OCI-LY7 (cell line): ENCODE results near the gene RPLP2. TPM values are rescaled to one million over a fixed set of nuclear protein-coding genes. Genes with fewer than 3 reads are reported as not detected.

Experiments used
- BruUV-seq: library from RNA; stranded (reverse); fragments of 400-500 nt; replicated peaks from 2 replicates; lab custom pipeline; 2021; lab: Mats Ljungman, UMichigan
- CTCF ChIA-PET: fragments of 300-600 bp; sonication (Branson Sonifier 250); formaldehyde crosslinking; loops from one replicate; lab custom pipeline; 2022; ENCODE audit warnings: antibody characterized with exemption; ENCODE audit not compliant: unreplicated experiment; lab: Charles Lee
- POLR2A ChIA-PET: fragments of 300-600 bp; sonication (Branson Sonifier 250); formaldehyde crosslinking; loops from one replicate; lab custom pipeline; 2022; ENCODE audit warnings: antibody characterized with exemption; lab: Charles Lee
- DNase-seq: peaks from one replicate; pipeline ENCODE4 v3.0.0-alpha.2; 2015; ENCODE audit warnings: low spot score
- H2AFZ ChIP-seq: fragments of 200-600 bp; sonication (generic), shearing (Covaris generic); 2 replicates; pipeline ENCODE4 v1.6.1; 2014; ENCODE audit warnings: mild to moderate bottlenecking, antibody characterized with exemption, low read length, moderate library complexity
- H3K27ac ChIP-seq: fragments of 200-600 bp; sonication (generic); 2 replicates; pipeline ENCODE4 v1.5.1; 2014; ENCODE audit warnings: mixed run types, low read depth, mild to moderate bottlenecking, moderate library complexity, low read length, inconsistent platforms; ENCODE audit not compliant: poor library complexity, severe bottlenecking
- H3K36me3 ChIP-seq: fragments of 200-600 bp; sonication (generic); 2 replicates; pipeline ENCODE4 v1.6.1; 2014; ENCODE audit warnings: mild to moderate bottlenecking, antibody characterized with exemption, low read length, moderate library complexity, mixed read lengths; ENCODE audit not compliant: insufficient read depth
- H3K4me1 ChIP-seq: fragments of 200-600 bp; sonication (generic); 2 replicates; pipeline ENCODE4 v1.5.1; 2014; ENCODE audit warnings: mild to moderate bottlenecking, low read length; ENCODE audit not compliant: insufficient read depth, poor library complexity, severe bottlenecking
- H3K4me2 ChIP-seq: fragments of 200-600 bp; sonication (generic); 2 replicates; pipeline ENCODE4 v1.6.1; 2014; ENCODE audit warnings: mild to moderate bottlenecking, low read length
- H3K4me3 ChIP-seq: fragments of 200-600 bp; sonication (generic); 2 replicates; pipeline ENCODE4 v1.5.1; 2014; ENCODE audit warnings: mild to moderate bottlenecking, low read depth, low read length; ENCODE audit not compliant: poor library complexity, severe bottlenecking
- H3K79me2 ChIP-seq: fragments of 200-600 bp; sonication (generic); 2 replicates; pipeline ENCODE4 v1.6.1; 2016; ENCODE audit warnings: low read depth, mild to moderate bottlenecking, low read length, moderate library complexity, mixed read lengths; ENCODE audit not compliant: insufficient read depth
- H3K9me2 ChIP-seq: fragments of 200-600 bp; sonication (generic); 2 replicates; pipeline ENCODE4 v1.6.1; 2016; ENCODE audit warnings: mild to moderate bottlenecking, low read length, mixed read lengths; ENCODE audit not compliant: insufficient read depth
- H3K9me3 ChIP-seq: fragments of 200-600 bp; sonication (generic); 2 replicates; pipeline ENCODE4 v1.6.1; 2014; ENCODE audit warnings: mild to moderate bottlenecking, mixed run types, low read length, mixed read lengths
- H4K20me1 ChIP-seq: fragments of 200-600 bp; sonication (generic); 2 replicates; pipeline ENCODE4 v1.6.1; 2014; ENCODE audit warnings: mild to moderate bottlenecking, antibody characterized with exemption, low read length, moderate library complexity, mixed read lengths; ENCODE audit not compliant: insufficient read depth
- EZH2phosphoT487 ChIP-seq: fragments of 200-600 bp; sonication (generic); IDR thresholded peaks from 2 replicates; pipeline ENCODE4 v1.6.1; 2018; ENCODE audit warnings: low read depth, borderline replicate concordance, mild to moderate bottlenecking, mixed run types, antibody characterized with exemption, low read length, moderate library complexity, mixed read lengths
- intact Hi-C: fragments of 100-400 bp; cut with micrococcal nuclease; formaldehyde crosslinking; loops from one replicate; pipeline ENCODE4 v1.10.0; 2022; ENCODE audit not compliant: unreplicated experiment
- total RNA-seq, 2 experiments: library from RNA; depleted of rRNA in 1 of 2; stranded (reverse); fragments of >200 nt in 1 of 2; shearing (Covaris generic) in 1 of 2; gene quantifications; 2 replicates each; pipeline ENCODE4 v1.2.3, GENCODE V29; 2014 to 2022
- TF ChIP-seq, protein P1 (sequence below): fragments of 200-600 bp; sonication (generic); conservative IDR thresholded peaks from 2 replicates; pipeline ENCODE4 v1.5.1; 2014; ENCODE audit warnings: mild to moderate bottlenecking, antibody characterized with exemption, low read length, moderate library complexity, mixed read lengths

Gene RPLP2
- total RNA-seq, 2 experiments from 2014 or later: 1,564 to 3,147 TPM

DNA sequence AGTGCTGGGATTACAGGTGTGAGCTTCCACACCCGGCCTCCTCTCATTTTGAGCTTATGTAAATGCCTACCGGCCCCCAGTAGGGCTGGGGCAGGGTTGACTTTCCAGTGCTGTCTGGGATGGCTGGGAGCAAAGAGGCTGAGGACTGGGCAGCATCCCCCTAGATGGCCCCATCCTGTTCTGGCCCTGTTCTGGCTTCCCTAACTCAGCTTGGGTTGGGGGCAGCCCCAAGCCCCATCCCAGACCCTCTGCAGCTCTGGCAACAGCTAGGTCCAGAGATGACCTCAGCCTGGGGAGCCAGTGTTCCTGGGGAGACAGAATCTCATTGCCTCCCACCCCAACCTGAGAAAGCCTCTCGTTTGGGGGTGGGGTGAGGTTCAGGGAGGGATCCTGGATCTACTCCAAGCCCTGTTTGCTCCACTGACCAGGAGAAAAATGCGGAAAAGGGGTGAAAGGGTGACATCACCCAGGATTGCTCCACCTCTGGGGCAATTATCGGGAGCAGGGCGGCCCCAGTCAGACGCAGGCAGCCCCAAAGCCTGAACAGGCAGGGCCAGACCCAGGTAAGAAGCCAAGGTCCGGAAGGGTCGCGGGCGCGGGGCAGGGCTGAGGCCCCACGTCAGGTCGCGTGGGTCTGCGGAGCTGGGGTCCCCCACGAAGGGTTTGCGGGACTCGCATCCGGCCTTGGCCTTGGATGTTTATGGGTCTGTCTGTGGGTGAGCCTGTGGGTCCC is 8.8 kb downstream of the RPLP2 start, which contains the start of gene PNPLA2:
Gene PNPLA2, plus strand, starts transcription at position 519 of the 733 bp plus-strand sequence. CDS start 805 bp downstream, outside the sequence.
- TF ChIP-seq, protein P1, sequence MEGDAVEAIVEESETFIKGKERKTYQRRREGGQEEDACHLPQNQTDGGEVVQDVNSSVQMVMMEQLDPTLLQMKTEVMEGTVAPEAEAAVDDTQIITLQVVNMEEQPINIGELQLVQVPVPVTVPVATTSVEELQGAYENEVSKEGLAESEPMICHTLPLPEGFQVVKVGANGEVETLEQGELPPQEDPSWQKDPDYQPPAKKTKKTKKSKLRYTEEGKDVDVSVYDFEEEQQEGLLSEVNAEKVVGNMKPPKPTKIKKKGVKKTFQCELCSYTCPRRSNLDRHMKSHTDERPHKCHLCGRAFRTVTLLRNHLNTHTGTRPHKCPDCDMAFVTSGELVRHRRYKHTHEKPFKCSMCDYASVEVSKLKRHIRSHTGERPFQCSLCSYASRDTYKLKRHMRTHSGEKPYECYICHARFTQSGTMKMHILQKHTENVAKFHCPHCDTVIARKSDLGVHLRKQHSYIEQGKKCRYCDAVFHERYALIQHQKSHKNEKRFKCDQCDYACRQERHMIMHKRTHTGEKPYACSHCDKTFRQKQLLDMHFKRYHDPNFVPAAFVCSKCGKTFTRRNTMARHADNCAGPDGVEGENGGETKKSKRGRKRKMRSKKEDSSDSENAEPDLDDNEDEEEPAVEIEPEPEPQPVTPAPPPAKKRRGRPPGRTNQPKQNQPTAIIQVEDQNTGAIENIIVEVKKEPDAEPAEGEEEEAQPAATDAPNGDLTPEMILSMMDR: no peak
- TF ChIP-seq EZH2phosphoT487: no peak
- H2AFZ ChIP-seq: 0 out of 2 replicates have a peak within 1 kb of the TSS, but pooled peaks have one; percentile 14
- ChIA-PET POLR2A (interaction anchor here (1.1 to 1.8 kb wide), 6 partner anchors 8 to 25 kb away, joined by 3 to 11 read pairs (median 4); partner anchors contain the start of genes CRACR2B, RPLP2 and TSPAN4), CTCF (no interaction called here)
- no peaks in the 10 kb centered on the region for H4K20me1 ChIP-seq
- peak within 1 kb of the TSS; percentile 76 for H3K4me3 ChIP-seq
- peaks cover 21% of the 10 kb centered on the region for H3K4me1 ChIP-seq
- no TSS peak for BruUV-seq
- DNase-seq: no peak
- intact Hi-C loops: no loop called here
- no peaks in the 10 kb centered on the region for H3K9me2 ChIP-seq
- H3K79me2 ChIP-seq: no peaks in the 10 kb centered on the region
- peak within 1 kb of the TSS; percentile 97 for H3K4me2 ChIP-seq
- H3K9me3 ChIP-seq: no peaks in the 10 kb centered on the region
- peaks cover 26% of the 10 kb centered on the region for H3K36me3 ChIP-seq
- peak within 1 kb of the TSS; percentile 34 for H3K27ac ChIP-seq

DNA sequence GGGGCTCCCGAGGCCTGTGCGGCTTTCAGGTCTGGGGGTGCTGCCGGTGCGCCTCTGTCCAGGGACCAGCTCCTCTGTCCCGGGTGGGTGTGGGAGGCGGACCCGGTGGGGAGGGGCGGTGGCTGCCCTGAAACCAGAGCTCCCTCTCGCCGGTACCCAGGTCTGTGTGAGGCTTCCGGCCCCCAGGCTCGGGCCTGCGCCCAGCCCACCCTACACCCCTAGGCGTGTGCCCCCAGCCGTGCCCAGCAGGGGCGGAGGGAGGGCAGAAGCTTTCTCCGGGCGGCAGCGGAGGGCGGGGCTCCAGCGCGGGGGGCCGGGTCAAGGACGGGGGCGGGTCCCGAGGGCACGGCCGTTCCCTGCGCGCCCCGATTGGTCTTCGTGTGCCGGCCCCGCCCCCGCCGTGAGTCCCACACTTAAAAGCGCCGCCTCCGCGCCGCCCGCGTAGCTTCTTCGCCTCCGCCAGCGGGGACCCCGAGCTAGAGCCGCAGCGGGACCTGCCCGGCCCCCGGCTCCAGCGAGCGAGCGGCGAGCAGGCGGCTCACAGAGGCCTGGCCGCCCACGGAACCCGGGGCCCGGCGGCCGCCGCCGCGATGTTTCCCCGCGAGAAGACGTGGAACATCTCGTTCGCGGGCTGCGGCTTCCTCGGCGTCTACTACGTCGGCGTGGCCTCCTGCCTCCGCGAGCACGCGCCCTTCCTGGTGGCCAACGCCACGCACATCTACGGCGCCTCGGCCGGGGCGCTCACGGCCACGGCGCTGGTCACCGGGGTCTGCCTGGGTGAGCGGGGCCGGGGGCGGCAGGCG is 9.6 kb downstream of the RPLP2 start:
- CTCF ChIA-PET: interaction anchor here (0.6 kb wide), 2 partner anchors 27 to 96 kb away, joined by 3 read pairs; no protein-coding TSS in a partner anchor
- H3K4me2 ChIP-seq: peak overlapping the region; percentile 97
- no peaks in the 10 kb centered on the region for H4K20me1 ChIP-seq
- no peaks in the 10 kb centered on the region for H3K79me2 ChIP-seq
- POLR2A ChIA-PET: interaction anchor here (1.1 to 1.8 kb wide), 5 partner anchors 8 to 24 kb away, joined by 3 to 11 read pairs (median 4); partner anchors contain the start of genes CRACR2B, RPLP2 and TSPAN4
- H3K36me3 ChIP-seq: peaks cover 20% of the 10 kb centered on the region; the same call in 1 of the 2 replicates
- no peaks in the 10 kb centered on the region for H3K9me2 ChIP-seq
- DNase-seq: peak; percentile 95
- no peaks in the 10 kb centered on the region for H3K9me3 ChIP-seq
- no peak for TF ChIP-seq EZH2phosphoT487
- TF ChIP-seq, protein P1: no peak
- H2AFZ ChIP-seq: 0 out of 2 replicates have a peak overlapping the region, but pooled peaks have one; percentile 14
- no TSS peak for BruUV-seq
- H3K27ac ChIP-seq: peak overlapping the region; percentile 34
- peak overlapping the region; percentile 76 for H3K4me3 ChIP-seq
- peaks cover 17% of the 10 kb centered on the region for H3K4me1 ChIP-seq
- intact Hi-C loops: no loop called here
